IPS-18c (cell line): ENCODE measurements around the gene PRCD.
"Not testable (repeated sequence)": the region's sequence is repeated elsewhere in the genome, so short reads cannot be mapped to it uniquely, and the experiment has no call there.

Experiments used
- H3K4me3 ChIP-seq: 2 replicates; pipeline ENCODE4 v1.7.0; 2013; ENCODE audit warnings: low read depth, mild to moderate bottlenecking, low read length, moderate library complexity; ENCODE audit not compliant: insufficient read depth
- H3K9me3 ChIP-seq: one replicate; pipeline ENCODE4 v1.6.1; 2013; ENCODE audit warnings: mild to moderate bottlenecking, low read length, moderate library complexity; ENCODE audit not compliant: control insufficient read depth, insufficient read depth

Gene PRCD

DNA sequence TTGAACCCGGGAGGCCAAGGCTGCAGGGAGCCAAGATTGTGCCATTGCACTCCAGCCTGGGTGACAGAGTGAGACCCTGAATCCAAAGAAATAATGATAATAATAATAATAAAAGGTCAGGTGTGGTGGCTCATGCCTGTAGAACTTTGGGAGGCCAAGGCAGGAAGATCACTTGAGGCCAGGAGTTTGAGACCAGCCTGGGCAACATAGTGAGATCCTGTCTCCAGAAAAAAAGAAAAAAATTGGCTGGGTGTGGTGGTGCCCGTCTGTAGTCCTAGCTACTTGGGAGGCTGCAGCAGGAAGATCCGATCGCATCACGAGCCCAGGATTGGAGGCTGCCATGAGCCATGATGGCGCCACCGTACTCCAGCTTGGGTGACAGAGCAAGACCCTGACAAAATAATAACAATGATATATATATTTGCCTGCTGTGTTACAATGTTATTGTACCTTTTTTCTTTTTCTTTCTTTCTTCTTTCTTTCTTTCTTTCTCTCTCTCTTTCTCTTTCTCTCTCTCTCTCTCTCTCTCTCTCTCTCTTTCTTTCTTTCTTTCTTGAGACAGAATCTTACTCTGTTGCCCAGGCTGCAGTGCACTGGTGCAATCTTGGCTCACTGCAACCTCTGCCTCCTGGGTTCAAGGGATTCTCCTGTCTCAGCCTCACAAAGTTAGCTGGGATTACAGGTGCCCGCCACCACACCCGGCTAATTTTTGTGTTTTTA, 6.0 kb upstream of the PRCD start:
- H3K4me3 ChIP-seq, H3K9me3 ChIP-seq: not testable (repeated sequence)

DNA sequence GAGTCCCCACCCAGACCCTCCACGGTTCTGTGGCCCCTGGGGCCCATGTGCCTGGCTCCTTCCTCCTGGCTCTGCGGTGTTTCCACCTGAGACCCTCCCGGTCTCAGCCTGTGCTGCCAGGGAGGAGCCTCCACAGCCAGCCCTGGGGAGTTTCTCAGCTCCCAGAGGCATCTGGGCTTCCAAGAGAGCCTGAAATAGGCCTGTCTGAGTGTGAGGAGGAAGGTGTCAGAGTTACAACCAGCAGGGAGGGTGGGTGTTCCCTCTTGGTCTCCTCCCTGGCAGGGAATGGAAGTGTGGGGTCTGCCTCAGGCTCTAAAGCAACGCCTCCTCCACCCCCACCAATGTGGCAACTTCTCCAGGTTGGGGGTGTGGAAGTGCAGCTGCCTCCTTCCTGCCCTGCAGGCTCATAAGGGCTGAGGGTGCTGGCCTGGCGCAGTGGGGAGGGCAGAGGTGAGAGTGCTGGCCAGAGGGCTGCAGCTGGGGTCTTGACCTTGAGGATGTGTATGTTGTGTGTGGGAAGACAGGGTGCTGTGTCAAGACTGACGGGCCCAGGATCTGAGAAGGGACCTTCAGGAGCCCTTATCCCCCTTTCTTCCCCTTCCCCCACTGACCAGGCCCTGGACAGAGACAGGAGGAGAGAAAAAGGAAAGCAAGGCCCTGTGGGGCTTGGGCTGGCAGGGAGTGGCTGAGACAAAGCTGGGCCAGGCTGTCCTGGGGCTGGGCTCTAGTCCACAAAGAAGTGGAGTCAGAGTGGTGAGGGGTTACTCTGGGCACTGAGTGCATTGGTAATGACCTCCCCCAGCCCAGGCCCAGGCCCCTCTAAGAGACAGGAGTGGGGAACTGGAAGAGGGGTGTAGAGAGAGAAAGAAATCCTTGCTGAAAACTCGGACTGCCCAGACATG, 4.8 kb upstream of the PRCD start:
- Histone ChIP-seq H3K9me3 (no peaks in the 10 kb centered on the region), H3K4me3 (no peak overlapping the region)

DNA sequence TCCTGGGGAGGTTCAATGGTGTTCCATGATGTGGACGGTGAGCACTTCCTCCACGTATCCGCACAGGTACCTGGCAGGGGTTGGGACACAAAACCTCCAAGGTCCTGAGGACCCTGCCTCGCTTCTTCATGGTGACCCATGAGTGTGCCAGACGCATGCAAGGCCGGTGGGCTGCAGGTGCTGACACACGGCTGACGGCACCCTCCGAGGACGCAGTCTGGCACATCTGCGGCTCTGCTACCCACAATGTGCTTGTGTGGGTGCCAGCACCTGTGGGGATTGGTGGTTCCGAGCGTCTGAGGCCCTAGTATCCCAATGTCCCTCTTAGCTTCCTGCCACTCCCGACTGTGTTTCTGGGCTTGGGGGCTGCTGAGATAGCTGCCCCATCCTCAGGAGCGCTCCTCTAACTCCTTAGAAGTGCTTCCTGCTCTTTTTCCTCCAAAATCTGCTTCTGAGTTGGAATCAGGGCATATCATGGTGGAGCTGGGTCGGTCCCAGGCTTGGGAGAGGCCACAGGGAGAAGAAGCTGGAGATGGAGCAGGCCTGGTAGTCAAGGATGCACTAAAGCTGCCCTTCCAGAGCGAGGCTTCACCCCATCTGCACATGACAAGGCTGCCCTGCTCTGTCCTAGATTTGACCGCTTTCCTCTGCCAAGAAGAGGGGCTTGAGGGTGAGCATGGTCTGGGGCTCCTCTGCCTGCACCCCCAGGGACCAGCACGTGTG, 3.9 kb upstream of the PRCD start:
- H3K9me3 ChIP-seq: no peaks in the 10 kb centered on the region
- H3K4me3 ChIP-seq: no peak overlapping the region

DNA sequence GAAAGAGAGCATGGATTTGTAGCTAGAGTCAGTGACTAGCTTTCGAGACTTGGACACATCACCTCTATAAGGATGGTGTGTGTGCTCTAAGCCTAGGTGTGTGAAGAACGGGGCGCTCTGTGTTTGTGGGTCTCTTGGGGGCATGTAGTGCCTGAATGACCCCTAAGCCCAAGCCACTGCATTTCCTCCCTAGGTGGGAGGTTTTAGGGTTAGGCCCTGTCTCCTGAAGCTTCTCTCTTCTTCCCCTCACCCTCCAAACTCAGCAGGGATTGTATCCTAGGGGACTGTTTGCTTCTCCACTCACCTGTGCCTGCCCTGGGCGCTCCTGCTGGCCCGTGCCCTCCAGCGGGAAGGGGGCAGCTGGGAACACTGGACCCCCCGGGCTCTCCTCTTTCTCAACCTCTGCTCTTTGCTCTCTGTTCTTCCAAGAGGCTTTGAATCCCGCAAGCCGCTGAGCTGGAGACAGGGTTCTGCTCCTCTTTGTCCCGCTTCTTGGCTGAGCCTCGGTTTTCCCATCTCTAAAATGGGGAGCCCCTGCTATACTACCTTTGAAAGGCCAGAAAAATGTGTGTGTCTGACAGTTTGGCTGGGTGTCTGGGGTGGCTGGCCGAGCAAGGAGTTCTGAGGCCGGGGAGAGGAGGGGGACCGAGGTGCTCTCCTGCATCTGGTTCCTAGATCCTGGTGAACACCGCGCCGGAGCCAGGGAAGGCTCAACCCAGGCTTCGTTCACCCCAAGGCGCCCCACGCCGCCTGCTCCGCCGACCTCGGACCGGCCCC, 3.1 kb upstream of the PRCD start:
- H3K4me3 ChIP-seq: peak overlapping the region; percentile 52
- no peaks in the 10 kb centered on the region for H3K9me3 ChIP-seq

DNA sequence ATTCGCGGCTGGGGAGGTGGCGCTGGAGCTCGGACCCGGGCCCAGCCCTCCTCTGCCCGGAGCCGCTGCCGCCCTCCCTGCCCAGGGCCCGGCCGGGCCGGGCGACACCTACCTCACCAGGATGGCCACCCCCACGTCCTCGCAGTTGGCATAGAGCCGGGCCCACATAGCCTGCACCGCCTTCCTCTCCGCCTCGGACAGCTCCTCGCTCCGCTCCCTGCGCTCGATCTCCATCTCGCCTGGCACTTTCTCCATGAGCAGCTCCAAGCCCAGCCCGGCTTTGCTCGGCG, 2.6 kb upstream of the PRCD start:
- H3K4me3 ChIP-seq: peak overlapping the region; percentile 52
- H3K9me3 ChIP-seq: no peaks in the 10 kb centered on the region

DNA sequence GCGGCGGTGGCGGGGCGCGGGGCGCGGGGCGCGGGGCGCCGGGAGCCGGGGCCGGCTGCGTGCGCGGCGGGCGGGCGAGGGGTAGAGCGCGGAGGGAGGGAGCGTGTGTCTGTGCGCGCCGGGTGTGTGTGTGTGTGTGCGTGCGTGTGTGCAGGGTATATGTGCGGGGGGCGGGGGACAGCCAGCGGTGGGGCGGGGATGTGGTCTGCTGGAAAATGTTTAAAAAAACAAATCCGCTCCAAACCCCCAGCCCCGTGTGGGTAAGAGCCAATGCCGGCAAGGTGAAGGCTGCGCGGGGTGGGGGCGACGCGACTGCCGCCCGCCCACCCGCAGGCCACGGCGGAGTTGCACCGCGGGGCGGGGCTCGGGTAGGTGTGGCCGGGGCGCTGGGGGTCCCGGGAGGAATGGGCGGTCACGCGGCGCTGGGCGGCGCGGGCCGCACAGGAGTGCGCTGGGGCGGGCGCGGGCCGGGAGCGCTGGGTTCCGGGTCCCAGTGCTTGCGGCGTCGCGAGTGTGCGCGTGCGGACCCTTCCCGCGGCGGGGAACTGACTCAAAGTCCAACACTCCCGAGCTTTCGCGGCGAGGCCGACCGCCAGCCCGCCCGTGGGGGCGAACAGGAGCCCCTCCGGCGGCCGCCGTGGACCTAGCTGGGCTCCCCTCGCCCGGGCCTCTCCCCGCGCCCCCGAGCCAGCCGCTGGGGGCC, 2.1 kb upstream of the PRCD start, which contains the start of gene CYGB:
Gene CYGB (minus strand): TSS at position 132 of the 703 bp plus-strand sequence. CDS start 167 bp downstream, outside the sequence.
- Histone ChIP-seq H3K4me3 (peak within 1 kb of the TSS; percentile 58), H3K9me3 (no peaks in the 10 kb centered on the region)

DNA sequence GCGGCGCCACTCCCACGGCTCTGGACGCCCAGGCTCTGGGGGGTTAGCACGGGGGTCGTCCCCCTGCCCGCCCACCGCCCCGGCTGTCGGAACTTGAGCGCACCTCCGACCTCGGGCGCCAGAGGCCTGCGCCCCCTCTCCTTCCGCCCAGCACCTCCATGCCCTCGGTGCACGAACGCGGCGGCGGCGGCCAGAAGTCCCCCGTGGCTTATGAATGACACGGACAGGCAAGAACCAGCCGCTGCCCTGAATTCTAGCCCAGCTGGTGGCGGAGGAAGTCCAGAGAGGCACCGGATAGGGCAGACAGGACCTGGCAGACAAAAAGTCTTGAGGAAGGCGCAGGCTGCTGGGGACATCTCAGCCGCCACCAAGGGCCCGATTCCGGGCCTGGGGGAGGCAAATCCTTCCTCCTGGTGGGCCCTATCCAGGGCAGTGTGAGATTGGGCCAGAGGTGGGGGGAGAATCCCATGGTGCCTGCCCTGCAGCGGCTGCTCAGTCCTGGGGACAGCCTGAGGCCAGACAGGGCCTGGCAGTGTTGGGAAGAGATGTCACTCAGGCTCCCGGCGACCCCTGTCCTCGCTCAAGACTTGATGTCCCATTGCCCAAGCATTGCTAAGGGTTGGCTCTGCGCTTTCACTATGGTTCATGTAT, 1.4 kb upstream of the PRCD start:
- peak overlapping the region; percentile 58 for H3K4me3 ChIP-seq
- no peaks in the 10 kb centered on the region for H3K9me3 ChIP-seq

DNA sequence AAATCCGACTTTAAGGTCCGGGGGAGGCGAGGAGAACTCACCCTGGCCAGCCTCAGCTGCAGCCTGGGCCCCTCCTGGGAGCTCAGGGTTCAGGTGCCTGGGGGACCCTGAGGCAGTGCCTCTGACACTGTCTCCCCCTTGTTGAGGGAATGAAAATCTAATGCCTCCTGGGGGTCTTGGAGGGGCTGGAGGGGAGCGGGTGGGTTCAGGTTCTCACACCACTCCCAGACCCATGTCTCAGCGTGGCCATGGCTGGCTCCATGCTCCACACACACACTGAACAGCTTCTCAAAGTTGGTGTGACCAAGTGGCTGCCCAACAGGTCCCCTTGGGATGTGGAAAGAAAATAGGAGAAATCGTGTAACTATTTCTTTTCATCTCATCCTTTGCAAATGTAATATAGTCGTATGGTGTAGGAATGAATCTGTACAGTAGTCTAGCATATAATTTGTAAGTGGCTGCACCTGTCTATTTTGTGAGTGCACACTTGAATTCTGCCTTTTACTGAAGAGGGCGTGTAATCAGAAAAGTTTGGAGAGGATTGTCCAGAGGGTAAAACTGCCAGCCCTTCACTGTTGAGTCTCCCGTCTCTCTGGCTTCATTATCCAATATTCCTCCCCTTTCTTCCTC, 788 bp upstream of the PRCD start:
- H3K4me3 ChIP-seq: no peak overlapping the region
- H3K9me3 ChIP-seq: no peaks in the 10 kb centered on the region

DNA sequence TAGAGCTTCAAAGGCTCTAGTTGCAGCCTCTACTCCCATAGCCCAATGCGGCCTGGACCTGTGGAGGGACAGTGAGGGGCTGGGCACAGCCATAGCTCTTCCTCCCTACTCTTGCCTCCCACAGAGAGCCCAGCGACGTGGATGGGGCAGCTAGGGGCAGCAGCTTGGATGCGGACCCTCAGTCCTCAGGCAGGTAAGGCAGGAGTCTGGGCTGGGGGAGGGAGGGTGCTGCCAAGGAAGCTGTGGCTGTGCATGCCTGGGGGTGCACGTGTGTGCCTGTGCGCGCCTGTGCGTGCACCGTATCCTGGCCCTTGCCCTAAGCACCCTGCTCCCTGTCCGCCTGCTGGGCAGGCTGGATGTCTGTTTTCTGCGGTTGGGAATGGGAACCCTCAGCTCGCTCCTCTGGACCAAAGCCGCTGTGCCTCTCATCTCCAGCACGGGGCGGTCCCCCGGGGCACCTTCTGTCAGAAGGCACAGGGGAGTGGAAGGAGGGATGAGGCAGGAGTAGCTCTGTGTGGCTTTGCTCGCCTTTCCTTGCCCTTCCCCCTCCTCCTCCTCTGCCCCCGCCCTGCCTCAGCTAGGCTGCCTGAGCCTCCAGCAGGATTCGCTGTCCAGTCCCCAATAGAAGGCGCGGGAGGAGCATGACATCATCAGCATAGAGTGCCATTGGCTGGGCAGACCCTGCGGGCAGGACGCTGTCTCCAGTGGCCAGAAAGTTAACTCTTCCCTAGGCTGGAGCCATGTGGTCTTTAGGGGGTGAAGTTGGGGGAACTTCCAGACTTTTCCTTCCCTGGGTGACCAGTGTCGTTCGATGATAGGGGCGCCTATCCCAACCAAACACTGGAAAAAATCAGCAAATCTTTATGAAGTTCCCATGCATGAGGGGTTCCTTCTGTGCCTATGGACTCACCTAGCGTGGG, 797 bp downstream of the PRCD start:
- H3K9me3 ChIP-seq: no peaks in the 10 kb centered on the region
- peak overlapping the region; percentile 22 for H3K4me3 ChIP-seq

DNA sequence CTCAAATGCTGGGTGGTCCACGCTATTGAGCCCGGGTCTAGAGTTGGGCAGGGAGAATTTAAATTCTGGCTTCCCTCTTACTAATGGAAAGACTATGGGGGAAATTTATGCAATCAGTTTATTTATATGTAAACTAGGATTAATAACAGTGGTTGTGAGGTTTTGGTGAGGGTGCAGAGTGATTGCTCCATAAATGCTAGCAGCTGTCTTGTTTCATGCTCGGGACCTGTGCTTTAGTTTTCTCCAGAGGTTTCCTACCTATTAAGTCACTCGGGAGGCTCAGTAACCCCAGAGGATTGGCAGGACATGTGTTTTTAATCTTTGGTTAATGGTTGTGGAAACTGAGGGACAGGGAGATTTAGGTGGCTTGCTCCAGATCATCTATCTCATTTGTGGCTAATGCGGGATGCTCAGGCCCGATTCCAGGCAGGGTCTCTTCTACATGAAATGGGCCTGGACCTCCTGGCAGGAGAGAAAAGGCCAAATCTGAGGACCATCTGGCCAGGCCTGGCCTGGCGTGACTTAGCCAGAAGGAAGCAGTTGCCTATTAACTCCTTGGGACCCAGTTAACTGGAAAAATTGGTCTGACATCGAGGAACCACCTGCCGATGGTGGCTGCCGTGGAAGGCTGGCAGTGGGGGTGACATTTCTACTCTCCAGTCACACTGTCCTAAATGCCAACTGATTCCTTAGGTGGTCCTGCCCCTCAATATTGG, 2.1 kb downstream of the PRCD start:
- no peaks in the 10 kb centered on the region for H3K9me3 ChIP-seq
- no peak overlapping the region for H3K4me3 ChIP-seq

DNA sequence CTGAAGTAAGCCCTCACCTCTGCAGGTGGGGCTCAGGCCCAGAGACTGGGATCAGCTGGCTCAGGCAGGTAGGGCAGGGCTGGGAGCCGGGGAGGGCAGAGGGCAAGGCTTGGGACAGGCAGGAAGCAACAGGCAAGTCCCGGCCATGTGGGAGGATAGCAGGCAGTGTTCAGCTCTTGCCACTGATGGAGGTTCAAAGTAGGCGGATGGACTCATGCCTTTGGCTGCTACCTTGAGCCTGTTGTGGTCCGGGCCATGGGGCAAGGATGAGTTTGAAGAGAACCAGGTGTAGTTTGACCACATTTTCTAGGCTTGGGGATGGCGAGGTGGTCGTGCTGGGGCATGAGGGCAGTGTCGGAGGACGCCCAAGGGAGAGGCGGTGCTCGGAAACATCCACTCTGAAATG, 2.7 kb downstream of the PRCD start:
- H3K9me3 ChIP-seq: no peaks in the 10 kb centered on the region
- no peak overlapping the region for H3K4me3 ChIP-seq

DNA sequence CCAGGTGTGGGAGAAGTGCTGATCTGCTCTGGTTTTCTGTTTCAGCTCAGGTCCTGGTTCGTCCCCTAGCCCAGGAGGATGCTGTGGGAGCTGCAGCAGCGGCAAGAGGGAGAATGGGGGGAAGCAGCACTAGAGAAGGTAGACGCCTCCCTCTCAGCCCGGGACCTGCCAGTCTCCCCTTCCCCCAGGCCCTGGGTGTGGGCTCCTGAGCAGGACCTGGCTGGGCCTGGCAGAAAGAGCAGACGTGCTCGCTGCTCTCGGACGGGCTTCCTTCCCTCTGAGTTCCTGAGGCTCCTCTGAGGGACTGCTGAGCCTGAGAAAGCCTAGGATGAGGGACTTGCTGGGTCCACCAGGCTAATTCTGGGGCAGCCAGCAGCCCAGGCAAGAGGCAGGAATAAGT, 3.1 kb downstream of the PRCD start:
- H3K4me3 ChIP-seq: no peak overlapping the region

DNA sequence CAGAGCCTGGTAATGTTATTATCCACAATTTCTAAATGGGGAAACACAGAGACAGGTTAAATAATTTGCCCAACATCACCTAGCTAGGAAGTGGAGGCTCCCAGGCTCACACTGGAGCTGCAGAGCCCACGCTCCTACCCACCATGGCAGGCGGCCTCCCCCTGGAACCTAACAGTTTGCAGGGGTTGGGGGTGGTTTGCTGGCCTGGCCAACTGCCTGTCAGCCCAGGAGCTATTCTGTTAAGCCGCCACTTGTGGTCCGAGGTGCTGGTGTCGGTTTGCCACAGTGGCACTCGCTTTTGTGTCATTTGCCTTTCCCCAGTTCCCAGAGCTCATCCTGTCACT, 3.6 kb downstream of the PRCD start:
- Histone ChIP-seq H3K4me3 (no peak overlapping the region), H3K9me3 (no peaks in the 10 kb centered on the region)

More for the DNA sequence above, 3.1 kb downstream of the PRCD start:
- no peaks in the 10 kb centered on the region for H3K9me3 ChIP-seq

DNA sequence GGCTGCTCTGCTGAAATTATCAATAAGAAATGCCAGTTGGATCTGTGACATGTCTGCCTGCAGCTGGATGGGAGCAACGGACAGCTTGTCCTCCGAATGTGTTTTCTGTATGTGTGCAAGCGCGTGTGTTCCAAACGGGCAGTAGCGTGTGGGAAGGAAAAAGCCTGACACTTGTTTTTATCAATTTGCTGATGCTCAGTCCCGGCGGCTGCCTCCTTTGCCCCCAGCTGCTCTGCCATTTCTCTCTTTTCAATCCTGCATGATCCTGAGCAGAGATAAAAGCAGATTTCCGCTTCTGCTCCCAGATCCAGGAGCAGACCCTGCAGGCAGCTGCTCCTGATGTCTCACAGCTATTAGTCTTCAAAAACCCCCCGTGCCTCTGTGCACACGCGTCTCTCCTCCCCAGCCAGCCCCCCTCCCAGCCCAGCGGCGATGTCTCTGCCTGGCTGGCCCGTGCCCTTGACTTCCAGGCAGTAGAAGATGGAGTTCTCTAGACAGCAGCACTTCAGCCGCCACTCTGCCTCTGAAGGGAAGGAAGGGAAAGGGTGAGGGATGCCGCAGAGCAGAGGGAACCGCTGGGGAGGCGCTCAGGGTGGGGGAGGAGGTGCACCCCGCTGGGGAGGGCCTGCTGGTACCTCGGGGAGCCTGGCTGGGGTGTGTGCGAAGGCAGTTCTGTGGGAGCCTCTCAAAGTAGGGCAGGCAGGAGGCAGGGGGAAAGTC, 4.1 kb downstream of the PRCD start:
- Histone ChIP-seq H3K9me3 (no peaks in the 10 kb centered on the region), H3K4me3 (no peak overlapping the region)
